MV-4-11 (cell line): ENCODE measurements around the gene GPR25.

Experiments used
- DNase-seq: peaks from one replicate; lab custom pipeline; 2025; lab: John Stamatoyannopoulos, UW

GPR25 gene

DNA sequence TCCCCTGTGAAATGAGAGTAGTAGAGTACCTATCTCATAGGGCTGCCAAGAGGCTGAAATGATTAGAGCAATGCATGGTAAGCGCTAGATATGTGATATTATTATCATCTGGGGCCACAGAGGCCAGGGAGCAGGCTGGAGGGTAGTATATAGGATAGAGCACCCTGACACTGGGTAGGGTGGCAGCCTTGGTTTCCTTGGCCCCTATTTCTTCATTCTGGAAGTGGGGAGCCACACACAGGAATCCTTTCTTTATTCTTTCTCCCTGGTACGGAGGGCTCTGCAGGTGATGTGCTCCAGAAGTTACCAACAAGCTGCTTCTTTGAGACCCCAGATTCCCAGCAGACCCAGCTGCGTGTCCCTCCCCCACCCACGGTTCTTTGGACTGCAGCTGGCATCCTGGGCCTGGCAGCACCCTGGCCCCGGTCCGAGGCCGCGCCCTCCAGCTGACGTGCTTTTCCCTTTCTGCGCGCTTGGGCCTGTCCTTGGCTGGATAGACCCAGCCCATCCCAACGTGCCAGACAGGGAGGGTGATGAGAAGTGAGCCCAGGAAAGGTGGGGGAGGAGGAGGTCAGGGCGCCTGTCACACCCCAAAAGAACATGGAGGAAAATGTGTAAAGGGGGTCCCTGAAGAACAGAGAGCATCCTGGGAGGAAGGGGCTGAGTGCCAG, 40.1 kb downstream of the GPR25 start:
- no peak for DNase-seq

DNA sequence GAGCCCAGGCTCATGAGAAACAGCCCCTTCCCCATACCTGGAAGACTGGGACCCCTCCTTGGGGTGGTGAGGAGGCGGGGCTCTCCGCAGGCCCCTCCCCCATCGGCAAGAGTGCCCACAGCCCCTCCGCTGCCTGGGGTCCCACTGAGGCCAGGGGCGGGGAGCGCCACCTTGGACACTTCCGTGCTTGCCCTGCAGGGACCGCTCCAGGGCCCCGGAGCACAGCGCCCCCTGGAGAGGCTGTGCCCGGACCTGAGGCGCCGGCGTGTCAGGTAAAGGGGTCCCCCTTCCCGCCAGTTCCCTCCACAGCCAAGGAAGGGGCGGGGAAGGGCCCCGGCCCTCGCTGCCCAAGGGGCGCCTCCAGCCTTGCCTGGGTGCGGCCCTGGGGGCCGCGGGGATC, 43.4 kb downstream of the GPR25 start:
- no peak for DNase-seq

DNA sequence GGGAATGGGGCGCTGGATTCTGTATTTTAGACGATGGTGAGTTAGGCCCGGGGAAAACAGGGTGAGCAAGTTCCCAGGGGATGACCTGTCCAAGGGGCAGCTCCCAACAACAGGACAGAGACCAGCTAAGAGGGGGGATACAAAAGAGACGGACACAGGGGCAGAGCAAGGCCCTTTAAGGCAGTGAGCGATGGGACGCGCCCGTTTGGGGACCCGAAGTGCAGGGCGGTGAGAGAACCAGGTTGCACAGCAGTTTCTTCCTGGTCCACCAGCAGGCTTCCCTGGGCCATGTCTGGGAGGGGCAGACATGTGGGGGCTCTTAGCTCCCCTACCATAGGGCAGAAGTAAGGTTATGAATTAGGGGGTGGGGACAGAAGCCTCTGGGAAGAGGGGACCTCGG, 43.9 kb downstream of the GPR25 start:
- no peak for DNase-seq

DNA sequence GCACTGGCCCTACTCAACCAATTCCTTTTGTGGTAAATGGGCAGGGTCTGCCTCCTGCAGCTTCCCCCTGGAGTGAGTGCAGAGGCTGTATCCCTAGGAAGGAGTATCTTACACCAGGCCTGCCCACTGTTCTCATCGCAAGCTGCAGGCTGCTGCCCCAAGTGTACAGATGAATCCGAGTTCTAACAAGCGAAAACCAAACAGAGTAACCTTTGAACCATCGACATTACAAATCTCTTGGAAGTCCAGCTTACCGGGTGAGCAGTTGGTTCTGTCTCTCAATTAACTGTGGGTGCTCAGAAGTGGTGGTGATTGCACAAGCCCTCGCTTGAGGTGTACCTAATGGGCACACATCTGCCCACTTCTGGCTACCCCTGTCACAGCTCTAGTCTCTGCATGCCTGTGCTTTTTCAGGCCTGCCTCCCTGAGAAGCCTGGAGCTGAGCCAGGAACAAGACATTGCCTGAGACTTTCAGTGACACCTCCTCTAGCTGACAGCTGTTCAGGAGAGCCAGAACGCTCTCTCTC, 44.6 kb downstream of the GPR25 start:
- DNase-seq, result no peak

DNA sequence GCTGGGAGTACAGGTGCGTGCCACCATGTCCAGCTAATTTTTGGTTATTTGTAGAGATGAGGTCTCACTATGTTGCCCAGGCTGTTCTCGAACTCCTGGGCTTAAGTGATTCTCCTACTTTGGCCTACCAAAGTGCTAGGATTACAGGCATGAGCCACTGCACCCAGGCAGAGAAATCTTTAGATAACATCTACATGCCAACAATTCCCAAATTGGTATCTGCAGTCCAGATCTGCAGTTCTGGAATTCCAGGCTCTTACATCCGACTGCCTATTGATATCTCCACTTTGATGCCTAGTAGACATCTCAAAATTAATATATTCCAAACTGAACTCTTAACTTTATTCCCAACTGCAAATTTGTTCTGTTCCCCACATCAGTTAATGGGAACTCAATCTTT, 45.2 kb downstream of the GPR25 start:
- DNase-seq, result no peak

DNA sequence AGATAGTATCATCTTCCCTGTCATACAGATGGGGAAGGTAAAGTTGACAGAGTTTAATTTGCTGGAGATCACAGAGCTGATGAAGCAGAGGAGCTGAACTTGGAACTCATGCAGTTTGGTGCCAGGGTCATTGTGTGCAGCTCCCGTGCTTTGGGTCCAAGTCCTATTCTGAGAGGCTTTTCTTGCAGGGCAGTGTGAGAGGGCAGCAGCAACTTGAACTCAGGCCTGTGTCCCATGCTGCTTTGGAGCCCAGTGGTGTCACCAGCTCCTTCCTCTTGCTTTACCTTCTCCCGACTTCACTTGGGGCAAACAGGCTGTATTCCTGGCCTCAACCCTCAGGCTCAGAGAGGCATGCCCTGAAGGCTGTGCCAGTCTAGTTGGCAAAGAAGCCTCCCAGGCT, 46.6 kb downstream of the GPR25 start:
- no peak for DNase-seq

DNA sequence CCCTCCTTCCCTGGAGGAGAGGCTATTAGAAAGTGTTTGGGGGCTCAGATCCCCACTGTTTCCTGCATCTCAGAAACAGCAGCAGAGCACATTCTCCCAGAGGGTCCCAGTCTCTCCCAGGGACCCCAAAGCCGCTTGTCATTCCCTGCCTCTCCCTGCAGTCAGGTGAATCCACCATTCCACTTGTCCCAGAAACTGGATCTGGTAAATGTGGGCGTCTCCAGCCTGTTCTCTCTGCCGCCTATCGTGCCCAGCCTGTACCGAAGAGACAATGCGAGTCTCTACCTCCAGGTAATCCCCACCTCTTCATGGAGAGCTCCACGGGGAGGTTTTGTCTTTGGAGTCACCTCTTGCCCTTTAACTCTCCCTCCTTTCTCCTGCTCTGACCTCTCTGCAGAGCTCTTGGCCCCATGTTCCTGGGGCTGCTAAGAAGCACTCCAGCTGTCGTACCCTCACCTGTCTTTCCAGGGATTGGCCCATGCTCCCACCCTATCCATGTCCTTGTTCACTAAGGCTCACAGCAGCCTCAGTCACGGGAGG, 48.9 kb downstream of the GPR25 start:
- no peak for DNase-seq

DNA sequence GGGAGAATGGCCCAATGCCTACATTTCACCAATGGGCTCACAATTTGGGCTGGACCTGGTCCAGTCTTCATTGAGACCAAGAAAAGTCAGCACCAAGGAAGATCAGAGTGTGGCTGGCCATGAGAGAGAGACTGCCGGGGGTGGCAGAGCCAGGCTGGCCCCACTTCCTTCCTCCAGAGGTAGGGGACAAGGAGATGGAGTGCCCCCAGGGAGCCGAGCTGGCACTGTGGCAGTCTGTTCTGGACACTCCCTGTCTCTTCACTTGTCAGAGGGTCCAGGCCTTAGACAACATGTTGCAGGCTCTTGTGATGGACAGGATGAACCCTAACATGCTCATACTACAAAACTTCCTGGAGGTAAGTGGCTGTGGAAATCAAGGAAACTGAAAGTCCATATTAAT, 49.6 kb downstream of the GPR25 start:
- no peak for DNase-seq

DNA sequence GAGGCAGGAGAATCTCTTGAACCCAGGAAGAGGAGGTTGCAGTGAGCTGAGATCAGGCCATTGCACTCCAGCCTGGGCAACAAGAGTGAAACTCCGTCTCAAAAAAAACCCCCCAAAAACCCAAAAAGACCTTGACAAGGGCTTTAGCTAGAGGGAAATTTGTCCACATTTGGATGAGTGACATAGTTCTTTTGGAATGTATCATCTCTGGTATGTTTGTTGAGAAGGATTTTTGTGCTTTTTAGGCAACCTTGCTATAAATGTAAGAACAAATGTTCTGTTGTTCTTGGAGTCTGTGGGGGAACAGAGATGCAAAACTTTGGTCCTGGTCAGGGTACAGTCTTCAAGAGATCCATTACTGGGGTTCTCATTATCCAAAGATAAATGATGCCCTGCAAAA, 50.8 kb downstream of the GPR25 start:
- DNase-seq, result no peak
